ENCODE measurements around the gene SCNN1A. TPM values are rescaled to one million over a fixed set of nuclear protein-coding genes. Genes with fewer than 3 reads are reported as not detected.

Gene SCNN1A
- total RNA-seq, 1 experiment from 2014 or later, result 67.9 TPM

- DNase-seq (ENCODE audit: low spot score), result no peak
- in situ Hi-C loops (cut with HindIII; ENCODE audit: low sequenced_read_pairs), result no loop called here
Measured at GRCh38 chr12:6386038-6386437, 10.7 kb upstream of the SCNN1A start.

- in situ Hi-C loops (cut with HindIII; ENCODE audit: low sequenced_read_pairs), result no loop called here
Measured at GRCh38 chr12:6384499-6385436, 9.4 kb upstream of the SCNN1A start.

GRCh38 chr12:6383572-6384498 is 8.5 kb upstream of the SCNN1A start, which contains the start of gene LTBR:
Gene LTBR, plus strand, starts transcription at chr12:6384162. Its CDS starts 197 bp downstream, at chr12:6384359.
- in situ Hi-C loops (cut with HindIII; ENCODE audit: low sequenced_read_pairs), result no loop called here
- peak; percentile 37 for DNase-seq (ENCODE audit: low spot score)

More at GRCh38 chr12:6384499-6385436, 9.4 kb upstream of the SCNN1A start:
- no peak for DNase-seq (ENCODE audit: low spot score)

GRCh38 chr12:6382982-6383381 is 7.6 kb upstream of the SCNN1A start:
- no peak for DNase-seq (ENCODE audit: low spot score)

GRCh38 chr12:6382371-6382770 is 7.0 kb upstream of the SCNN1A start:
- in situ Hi-C loops (cut with HindIII; ENCODE audit: low sequenced_read_pairs), result no loop called here
- no peak for DNase-seq (ENCODE audit: low spot score)

More at GRCh38 chr12:6382982-6383381, 7.6 kb upstream of the SCNN1A start:
- in situ Hi-C loops (cut with HindIII; ENCODE audit: low sequenced_read_pairs), result no loop called here

- in situ Hi-C loops (cut with HindIII; ENCODE audit: low sequenced_read_pairs), result no loop called here
Measured at GRCh38 chr12:6380141-6381121, 5.1 kb upstream of the SCNN1A start.

GRCh38 chr12:6378709-6379472 is 3.5 kb upstream of the SCNN1A start:
- in situ Hi-C loops (cut with HindIII; ENCODE audit: low sequenced_read_pairs), result no loop called here
- no peak for DNase-seq (ENCODE audit: low spot score)

More at GRCh38 chr12:6380141-6381121, 5.1 kb upstream of the SCNN1A start:
- DNase-seq (ENCODE audit: low spot score), result no peak

GRCh38 chr12:6377667-6377994 is 2.3 kb upstream of the SCNN1A start:
- DNase-seq (ENCODE audit: low spot score), result no peak
- in situ Hi-C loops (cut with HindIII; ENCODE audit: low sequenced_read_pairs), result no loop called here

GRCh38 chr12:6376870-6377666 is 1.7 kb upstream of the SCNN1A start:
- in situ Hi-C loops (cut with HindIII; ENCODE audit: low sequenced_read_pairs), result no loop called here
- no peak for DNase-seq (ENCODE audit: low spot score)

- DNase-seq (ENCODE audit: low spot score), result no peak
- in situ Hi-C loops (cut with HindIII; ENCODE audit: low sequenced_read_pairs), result no loop called here
Measured at GRCh38 chr12:6376079-6376869, 911 bp upstream of the SCNN1A start.

- DNase-seq (ENCODE audit: low spot score), result no peak
- in situ Hi-C loops (cut with HindIII; ENCODE audit: low sequenced_read_pairs), result no loop called here
Measured at GRCh38 chr12:6374786-6375160, 590 bp downstream of the SCNN1A start.

GRCh38 chr12:6374028-6374785 is 1.2 kb downstream of the SCNN1A start:
- in situ Hi-C loops (cut with HindIII; ENCODE audit: low sequenced_read_pairs), result no loop called here
- DNase-seq (ENCODE audit: low spot score), result no peak

GRCh38 chr12:6373022-6373787 is 2.2 kb downstream of the SCNN1A start:
- in situ Hi-C loops (cut with HindIII; ENCODE audit: low sequenced_read_pairs), result no loop called here
- DNase-seq (ENCODE audit: low spot score), result no peak

- no peak for DNase-seq (ENCODE audit: low spot score)
- in situ Hi-C loops (cut with HindIII; ENCODE audit: low sequenced_read_pairs), result no loop called here
Measured at GRCh38 chr12:6372403-6373003, 2.9 kb downstream of the SCNN1A start.
